Activated CD8-positive, alpha-beta memory T cell treated with anti-CD3 and anti-CD28 coated beads for 1 hour (primary cell): ENCODE results near the gene KAT8.
"Not testable (repeated sequence)": the region's sequence is repeated elsewhere in the genome, so short reads cannot be mapped to it uniquely, and the experiment has no call there.

Experiments
- DNase-seq, 2 donors: peaks; one replicate each; pipeline ENCODE4 v3.0.0-alpha.2; 2020; ENCODE audit warnings: low read depth in 1 of 2; ENCODE audit errors: extremely low read depth in 1 of 2

Gene KAT8

DNA sequence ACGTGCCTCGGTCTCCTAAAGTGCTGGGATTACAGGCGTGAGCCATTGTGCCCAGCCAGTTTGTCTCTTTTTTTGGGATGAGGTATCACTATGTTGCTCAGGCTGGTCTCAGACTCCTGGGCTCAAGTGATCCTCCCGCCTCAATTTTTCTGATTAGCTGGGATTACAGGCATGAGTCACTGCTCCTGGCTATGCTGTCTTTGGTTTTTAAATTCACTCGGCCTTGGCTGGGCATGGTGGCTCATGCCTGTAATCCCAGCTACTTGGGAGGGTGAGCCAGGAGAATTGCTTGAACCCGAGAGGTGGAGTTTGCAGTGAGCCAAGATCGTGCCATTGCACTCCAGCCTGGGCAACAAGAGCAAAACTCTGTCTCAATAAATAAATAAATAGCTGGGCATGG lies 27.0 kb downstream of the KAT8 start:
- not testable (repeated sequence) for DNase-seq

DNA sequence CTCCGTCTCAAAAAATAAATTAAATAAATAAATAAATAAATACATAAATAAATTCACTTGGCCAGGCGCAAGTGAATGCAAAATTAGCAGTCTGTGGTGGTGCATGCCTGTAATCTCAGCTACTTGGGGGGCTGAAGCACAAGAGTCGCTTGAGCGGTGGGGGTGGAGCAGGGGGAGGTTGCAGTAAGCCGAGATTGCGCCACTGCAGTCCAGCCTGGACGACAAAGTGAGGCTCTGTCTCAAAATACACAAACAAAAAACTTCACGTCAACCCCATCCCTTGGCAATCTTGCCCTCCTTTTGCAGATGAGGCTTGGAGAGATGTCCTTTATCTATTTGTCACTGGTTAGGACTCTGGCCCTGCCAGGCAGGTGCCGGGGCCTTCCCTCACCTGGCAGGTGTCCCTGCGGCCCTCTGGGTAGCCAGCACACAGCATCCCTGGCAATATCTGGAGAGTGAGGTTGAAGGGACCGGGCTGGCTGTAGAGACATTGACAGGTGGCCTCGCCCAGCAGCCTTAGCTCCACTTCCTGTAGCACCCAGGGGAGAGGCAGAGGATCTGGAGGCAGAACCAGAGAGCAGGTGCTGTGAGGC lies 28.0 kb downstream of the KAT8 start:
- no peak for DNase-seq

DNA sequence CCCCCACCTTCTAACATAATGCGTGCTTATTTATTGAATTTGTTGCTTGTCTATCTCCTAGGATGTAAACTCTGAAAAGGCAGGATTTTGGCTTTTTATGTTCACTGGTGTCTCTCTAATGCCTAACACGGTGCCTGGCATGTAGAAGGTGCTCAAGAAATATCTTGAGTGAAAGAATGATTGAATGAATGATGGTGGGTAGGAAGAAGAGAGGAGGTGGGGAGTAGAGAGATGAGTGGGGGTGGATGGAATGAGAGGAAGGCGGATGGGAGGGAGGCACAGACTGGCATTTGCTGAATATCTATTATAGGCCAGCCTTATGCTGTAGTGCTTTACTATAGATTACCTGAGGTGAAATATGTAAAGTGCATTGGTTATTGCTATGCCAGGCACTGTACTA lies 30.1 kb downstream of the KAT8 start:
- DNase-seq, result no peak

DNA sequence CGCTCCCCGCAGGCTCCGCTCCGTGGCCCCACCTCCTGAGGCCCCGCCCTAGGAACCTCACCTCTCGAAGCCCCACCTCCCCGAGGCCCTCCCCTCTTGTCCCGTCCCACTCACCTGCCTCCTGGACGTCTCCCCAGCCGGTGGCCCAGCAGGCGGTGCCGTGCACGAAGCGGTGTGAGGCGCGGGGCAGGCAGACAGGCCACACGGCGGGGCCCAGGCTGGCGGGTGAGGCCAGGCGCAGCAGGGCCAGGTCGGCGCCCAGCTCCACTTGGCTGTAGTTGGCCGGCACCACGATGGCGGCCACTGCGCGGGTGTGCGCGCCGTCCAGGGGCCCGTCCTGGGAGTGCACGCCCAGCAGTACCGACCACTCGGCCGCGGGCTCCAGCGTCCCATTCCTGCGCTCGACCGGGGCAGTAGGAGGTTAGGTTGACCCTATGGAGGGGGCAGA lies 30.8 kb downstream of the KAT8 start:
- DNase-seq, result no peak

DNA sequence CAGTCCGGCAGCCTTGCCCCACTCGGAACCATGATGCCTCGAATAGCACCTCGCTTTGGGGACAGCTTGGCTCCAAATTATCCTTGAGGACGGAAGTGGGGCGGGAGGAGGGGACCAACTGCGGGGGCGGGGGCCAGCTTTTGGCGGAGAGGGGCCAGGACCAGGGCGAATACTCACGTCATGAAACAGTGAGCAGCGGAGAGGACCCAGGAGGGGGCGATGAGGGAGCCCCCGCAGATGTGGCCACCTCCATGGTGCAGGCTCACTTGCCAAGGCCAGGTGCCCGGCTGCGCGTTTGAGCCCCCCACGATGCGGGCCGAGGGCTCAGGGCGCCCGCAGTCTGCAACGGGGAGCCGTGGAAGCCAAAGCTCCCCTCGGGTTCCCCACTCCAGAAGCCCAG lies 31.4 kb downstream of the KAT8 start:
- no peak for DNase-seq

DNA sequence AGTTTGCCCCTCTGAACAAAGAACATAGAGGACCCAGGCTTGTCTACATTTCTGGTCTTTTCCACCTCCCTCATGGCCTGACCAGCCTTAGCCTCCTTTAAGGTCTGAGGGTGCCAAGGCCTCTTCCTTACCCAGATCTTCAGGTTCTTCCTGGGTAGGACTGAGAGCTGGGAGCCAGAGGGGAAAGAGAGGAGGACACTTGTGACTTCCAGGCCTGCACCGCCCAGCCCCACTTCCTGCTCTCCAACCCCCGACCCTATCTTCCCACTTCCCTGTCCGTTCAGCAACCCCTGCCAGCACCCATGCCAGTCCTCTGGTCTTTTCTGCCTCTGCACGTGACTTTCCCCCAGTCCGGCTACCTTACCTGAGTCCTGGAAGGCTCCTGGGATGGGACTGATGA lies 31.9 kb downstream of the KAT8 start:
- DNase-seq, result no peak

DNA sequence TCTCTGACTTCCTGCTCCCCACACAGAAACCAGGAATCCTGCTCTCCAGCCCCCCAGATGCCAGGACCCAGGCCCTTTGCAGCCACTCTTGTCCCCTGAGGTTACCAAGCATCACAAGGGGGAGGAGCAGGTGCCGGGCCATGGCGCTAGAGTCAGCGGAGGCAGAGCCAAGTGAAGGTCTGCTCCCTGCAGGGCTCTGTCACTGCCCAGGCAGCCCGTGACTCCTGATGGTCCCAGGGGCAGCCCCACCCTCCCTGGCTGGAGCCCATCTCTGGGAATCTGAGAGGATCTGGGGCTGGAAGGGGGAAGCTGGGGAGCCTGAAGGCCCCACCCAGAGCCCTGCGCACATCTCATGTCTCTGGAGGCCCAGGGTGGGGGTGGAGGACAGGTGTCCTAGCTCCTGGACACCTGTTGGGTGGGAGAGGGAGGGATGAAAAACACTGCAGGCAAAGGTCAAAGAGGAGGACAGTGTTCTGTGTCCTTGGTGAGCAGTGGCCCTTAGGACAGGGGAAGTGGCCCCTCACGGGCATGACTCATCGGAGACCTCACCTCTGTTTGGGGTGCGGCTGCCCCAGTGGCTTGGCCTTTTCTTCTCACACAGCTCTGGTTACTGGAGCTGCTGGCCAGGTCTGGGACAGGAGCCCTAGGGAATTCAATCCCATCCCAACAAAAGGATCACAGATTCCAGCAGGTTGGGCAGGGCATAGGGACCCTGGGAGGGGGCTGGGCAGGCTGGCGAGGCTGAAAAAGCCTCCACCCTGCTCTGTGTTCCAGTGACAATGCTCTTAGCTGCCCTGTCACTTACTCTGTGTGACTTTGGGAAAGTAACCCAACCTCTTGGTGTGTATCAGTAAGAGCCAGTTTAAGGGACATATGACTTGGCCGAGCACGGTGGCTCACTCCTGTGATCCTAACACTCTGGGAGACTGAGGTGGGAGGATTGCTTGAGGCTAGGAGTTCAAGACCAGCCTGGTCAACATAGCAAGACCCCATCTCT lies 32.7 kb downstream of the KAT8 start, which contains the start of gene PRSS36:
Gene PRSS36, minus strand, starts transcription at position 173 of the 997 bp plus-strand sequence. Its CDS starts 31 bp downstream, at position 142.
- DNase-seq, result no peak

DNA sequence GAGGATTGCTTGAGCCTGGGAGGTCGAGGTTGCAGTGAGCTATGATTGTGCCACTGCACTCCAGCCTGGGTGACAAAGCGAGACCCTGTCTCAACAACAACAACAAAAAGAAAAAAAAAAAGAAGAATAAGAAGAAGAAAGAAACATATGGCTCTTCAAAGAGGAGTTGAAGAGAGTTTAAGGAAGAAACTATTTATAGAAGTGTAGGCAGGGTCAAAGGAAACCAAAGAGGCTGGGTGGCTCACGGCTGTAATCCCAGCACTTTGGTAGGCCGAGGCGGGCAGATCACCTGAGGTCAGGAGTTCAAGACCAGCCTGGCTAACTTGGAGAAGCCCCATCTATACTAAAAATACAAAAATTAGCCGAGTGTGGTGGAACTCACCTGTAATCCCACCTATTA lies 33.5 kb downstream of the KAT8 start:
- DNase-seq, result not testable (repeated sequence)

DNA sequence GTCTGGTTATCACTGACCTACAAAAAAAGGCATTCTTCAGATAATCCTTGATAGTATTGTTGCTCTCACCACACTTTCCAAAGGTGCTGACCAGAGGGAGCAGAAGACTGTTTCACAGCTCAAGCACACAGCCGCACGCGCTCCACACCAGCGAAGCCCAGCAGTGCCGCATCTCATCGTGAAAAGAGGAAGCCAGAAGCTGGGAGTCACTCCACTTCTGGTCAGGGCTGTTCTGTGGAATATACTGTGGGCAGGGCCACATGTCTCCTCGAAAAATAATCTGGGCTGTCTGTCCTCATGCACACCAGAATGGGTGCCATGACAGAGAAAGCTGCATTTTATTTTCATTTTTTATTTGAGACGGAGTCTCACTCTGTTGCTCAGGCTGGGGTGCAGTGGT lies 39.7 kb downstream of the KAT8 start:
- no peak for DNase-seq

DNA sequence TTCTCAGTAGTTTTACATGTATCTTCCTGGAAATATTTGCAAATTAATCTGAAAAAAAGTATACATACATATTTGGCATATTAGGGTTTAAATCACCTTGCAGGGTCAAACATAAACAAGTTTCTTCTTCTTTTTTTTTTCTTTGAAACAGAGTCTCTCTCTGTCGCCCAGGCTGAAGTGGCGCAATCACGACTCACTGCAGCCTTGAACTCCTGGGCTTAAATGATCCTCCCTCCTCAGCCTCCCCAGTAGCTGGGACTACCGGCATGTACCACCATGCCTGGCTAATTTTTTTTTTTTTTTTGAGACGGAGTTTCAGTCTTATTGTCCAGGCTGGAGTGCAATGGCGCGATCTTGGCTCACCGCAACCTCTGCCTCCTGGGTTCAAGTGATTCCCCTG lies 49.9 kb downstream of the KAT8 start:
- no peak for DNase-seq

DNA sequence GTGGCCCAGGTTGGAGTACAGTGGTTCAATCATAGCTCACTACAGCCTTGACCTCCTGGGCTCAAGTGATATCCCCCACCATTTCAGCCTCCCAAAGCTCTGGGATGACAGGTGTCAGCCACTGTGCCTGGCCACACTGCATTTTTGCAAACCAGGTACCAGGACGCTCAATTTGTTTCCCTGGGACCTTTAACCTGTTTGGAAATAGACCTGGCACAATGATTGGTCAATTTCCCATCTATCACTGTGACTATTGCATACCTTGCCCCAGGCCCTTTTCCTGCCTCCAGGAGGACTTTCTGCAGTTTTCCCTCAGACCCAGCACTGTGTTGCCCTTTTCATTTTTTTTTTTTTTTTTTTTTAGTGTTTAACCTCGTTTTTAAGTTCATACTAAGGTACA lies 51.4 kb downstream of the KAT8 start:
- DNase-seq, result no peak

DNA sequence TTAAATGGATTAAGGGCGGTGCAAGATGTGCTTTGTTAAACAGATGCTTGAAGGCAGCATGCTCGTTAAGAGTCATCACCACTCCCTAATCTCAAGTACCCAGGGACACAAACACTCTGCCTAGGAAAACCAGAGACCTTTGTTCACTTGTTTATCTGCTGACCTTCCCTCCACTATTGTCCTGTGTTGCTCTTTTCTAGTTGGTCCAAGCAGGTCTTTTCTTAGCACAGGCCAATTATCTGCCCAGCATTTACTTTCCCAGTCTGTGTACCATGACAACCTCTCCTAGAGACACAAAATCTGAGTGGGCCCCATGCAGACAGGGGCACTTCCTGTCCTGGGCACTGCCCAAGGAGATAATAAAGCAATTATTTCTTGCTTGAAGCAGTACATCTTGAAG lies 52.6 kb downstream of the KAT8 start:
- not testable (repeated sequence) for DNase-seq

DNA sequence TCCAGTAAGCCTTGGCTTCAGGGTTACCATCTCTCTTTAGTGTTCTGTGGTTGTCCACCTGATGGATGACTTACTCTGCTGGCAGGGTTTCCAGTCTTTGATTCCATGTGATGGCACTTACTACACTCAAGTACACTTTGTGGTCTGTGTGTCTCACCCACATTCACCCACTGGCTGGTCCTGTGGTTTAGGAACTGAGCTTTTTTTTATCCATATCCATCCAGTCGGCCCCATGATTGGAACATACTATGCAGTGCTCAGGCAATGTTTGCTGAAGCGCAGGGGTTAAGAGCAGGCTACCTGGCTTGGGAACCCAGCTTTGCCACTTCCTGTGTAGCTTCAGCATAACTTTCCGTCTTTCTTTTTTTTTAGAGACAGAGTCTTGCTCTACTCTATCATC lies 59.7 kb downstream of the KAT8 start:
- no peak for DNase-seq

DNA sequence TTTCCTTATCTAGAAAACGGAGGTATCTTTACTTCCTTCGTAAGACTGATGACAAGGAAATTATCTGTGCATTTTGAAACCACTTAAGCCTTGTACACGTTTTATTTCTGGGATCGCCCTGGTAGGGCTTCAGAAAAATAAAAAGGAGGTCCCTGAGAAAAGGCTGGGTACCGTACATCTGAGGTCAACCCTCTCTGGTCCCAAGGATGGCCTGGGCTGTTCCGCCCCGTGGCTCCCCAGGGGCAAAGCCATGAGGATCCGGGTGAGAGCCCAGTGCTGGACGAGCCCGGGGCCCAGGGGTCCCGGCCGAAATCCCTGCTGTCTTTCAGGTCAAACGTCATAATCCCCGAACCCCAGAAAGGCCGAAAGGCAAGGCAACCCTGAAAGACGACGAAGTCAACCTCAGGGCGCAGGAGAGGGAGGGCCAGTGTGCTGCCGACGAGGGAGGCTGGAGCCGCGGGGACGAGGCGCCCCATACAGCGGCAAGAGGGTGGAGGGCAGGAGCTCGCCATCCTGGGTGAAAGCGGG lies 61.8 kb downstream of the KAT8 start:
- DNase-seq, result no peak

DNA sequence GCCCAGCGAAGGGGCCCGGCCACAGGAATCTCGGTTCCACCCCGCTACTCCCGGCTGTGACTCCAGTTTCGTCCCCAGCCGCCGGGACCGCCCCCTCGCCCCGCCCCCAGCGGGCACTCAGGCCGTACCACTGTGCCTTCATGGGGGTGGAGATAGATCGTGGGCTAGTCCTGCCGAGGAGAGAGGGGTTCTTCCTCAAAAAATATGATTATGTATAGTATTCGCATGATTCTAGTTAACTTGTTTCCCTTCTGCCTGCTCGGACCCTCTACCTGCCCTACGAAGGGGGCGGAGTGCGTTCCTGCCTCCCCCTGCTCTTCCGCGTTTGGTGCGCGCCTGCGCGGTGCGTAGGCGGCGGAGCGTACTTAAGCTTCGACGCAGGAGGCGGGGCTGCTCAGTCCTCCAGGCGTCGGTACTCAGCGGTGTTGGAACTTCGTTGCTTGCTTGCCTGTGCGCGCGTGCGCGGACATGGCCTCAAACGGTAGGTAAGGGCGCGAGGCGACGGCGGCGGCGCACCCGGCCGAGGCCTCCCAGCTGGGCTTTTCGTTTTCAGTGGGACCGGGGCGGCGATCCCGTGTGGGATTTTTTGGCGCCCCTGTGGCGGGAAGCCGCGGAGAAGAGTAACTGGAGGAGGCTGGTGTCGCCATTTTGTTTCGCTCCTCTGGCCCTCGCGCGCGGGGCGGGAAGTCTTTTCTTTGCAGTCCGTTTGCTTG lies 62.4 kb downstream of the KAT8 start, which contains the start of gene FUS:
Gene FUS, plus strand, starts transcription at position 393 of the 713 bp plus-strand sequence. Its CDS starts 76 bp downstream, at position 469.
- peak; percentile 82 to 86 for DNase-seq
